C1 segment of cervical spinal cord (tissue), 14 donors: Measurements from ENCODE around the gene PISD.
A peak's percentile ranks its signal among the peaks of the same experiment; 100 is the strongest.

ENCODE experiments used
- DNase-seq, 14 donors: peaks; one replicate each; lab custom pipeline; 2025; lab: John Stamatoyannopoulos, UW

Gene PISD

DNA sequence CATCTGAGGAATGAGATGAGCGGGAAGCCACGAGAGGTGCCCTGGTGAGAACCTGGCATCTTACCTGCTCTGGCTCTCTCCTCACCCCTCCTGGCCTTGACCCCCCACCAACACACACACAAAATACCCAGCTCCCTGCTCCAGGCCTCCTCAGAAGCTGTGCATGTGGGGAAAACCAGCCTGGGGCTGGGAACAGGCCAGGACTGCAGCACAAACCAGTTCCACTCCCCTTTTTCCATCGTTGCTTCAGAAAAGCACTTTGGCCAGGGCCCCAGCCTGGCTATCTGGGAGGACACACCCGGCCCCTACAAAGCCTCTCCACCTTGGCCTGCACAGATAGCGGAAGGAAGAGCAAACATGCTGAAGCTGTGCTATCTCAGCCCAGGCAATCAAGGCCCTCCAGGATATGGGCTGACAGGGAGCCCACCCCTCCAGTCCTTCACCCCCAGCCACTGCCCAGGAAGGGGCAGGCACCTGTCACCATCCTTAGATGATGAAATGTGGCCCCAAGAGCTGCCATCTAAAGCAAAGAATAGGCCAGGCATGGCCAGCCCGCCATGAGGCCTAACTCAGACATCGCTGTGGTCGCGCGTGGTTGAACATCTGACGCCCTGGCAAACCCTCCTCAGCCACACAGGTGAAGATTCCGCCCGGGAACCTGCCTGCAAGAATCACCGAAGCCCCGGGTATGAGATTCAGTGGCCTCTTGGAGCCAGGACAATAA lies 35.4 kb downstream of the PISD start:
- DNase-seq: peak in 2 of 14 donors; percentile 77 to 96

- DNase-seq: peak in 12 of 14 donors; percentile 27 to 94 (median 48)
Measured at GRCh38 chr22:31625661-31626426, 36.2 kb downstream of the PISD start.

- peak in 2 of 14 donors; percentile 45 to 67 for DNase-seq
Measured at GRCh38 chr22:31625257-31625640, 36.8 kb downstream of the PISD start.

DNA sequence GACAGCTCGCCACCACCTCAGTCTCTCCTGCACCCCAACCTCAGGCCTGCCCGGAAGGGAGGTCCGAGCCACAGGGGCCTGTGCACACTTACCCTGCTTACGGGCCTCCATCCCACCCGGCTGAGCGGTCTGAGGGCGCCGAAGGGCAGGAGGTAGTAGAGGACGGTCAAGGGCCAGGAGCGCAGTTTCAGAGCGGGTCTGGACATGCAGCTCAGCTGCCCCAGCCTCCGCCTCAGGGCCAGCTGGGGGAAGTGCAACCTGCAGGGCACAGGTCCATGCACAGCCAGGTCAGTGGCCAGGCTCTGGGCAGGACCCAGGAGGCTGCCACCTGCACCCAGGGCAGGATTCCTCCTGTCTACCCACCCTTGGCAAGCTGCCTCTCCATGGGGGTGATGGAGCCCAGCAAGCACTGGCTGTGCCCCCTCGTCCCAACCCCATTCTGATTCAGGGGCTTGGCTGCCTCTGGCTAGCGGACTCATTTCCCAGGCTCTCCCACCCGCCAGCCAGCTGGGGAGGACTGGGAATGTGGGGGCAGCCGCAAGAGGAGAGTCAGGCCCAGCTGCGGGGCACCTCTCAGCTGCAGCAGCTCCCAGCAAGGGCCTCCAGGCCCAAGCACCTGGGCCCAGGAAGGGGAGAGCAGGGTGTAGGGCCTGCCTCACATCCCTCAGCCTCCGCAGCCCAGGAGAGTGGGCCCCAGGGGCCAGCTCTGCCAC lies 38.3 kb downstream of the PISD start:
- DNase-seq: peak in 2 of 14 donors; percentile 11 to 65

GRCh38 chr22:31622980-31623379 lies 39.0 kb downstream of the PISD start:
- DNase-seq: no peak

- no peak for DNase-seq
Measured at GRCh38 chr22:31621507-31622124, 40.4 kb downstream of the PISD start.

DNA sequence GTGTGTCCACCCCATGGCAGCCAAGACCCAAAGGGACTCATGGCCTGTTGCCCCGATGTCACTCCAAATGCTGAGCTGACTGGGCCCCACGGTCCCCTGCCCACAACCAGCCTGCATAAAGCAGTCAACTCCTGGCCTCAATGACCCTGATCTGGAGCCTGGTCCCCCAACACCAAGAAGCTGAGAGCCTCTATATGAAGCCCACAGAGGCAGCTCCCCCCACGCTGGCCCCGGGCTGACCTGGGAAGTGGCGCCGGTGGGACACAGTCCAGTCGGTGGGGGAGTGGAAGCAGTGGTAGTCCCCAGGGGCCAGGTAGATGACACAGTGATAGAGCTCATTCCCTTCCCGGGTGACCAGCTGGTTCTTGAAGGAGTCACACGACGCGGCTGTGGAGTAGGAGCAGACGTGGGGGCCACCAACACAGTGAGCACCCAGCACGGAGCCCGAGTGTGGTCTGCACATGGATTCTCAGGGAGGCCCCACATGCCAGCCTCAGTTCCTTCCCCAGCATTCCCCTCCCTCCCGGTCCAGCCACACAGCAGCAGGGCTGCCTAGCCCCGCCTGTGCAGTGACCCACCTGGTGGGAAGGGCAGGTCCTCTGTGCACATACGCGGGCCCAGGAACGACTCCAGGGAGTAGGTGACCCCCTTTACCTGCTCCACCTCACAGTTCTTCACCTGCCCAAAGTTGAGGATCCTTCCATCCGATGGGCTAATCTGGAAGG lies 41.1 kb downstream of the PISD start:
- no peak for DNase-seq

DNA sequence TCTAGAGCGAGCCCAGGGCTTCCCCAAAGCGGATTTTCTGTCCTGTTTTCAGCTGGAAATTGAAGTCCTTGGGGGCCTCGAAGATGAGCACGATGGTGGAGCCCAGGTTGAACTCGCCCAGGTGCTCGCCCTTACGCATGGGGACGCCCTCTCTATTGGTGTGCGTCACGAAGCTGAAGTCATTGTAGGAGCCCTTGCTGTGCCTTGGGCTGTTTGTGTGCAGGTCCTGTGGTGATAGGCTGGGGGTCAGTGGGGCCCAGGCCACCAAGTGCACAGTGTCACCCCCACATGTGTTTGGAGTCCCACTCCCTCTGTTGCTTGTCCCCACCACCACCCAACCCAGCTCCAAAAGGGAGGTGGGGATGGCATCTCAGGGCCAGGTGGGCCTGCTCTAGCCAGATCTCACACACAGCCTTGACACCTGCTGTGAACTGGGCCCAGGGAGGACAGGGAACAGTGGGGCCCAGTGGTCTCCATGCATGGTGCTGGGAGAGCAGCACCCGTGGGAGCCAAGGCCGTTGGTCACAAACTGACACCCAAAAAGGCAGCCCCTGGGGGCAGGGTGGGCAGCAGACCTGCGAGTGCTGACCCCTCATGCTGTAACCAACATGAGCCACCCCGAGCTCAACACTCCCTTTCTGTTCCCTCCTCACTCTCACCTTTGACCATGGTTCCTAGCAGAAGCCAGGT lies 42.3 kb downstream of the PISD start:
- no peak for DNase-seq

DNA sequence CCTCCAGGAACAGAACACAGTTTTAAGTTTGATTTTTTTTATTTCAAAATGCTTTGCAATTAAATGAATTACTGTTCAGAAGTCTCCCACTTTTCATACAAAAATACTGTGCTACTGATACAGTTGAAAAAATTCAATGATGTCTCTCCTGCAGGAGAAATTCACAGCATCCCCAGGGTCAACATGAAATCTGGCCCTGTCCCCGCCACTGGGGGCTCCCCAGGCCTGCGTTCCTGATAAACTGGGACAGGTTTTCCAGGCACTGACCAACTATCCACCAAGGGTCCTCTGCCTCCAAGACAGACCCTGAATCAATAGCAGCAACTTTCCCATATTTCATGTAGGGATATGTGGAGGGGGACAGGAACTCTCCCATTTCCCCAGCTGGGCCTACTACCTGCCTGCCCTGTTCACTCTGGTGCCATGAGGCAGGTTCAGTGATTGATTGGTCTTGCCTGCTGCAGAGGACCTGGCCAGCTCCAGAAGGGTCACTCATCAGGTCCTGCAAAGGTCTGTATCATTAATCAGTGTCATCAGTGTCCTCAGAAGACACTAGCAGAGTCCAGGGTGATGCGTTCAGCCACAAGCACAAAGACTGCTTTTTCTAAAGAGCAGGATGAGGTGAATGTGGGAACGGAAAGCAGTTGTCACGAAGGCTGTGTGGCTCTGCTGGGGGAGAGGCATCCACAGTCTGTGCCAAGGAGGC lies 43.4 kb downstream of the PISD start:
- DNase-seq: no peak

DNA sequence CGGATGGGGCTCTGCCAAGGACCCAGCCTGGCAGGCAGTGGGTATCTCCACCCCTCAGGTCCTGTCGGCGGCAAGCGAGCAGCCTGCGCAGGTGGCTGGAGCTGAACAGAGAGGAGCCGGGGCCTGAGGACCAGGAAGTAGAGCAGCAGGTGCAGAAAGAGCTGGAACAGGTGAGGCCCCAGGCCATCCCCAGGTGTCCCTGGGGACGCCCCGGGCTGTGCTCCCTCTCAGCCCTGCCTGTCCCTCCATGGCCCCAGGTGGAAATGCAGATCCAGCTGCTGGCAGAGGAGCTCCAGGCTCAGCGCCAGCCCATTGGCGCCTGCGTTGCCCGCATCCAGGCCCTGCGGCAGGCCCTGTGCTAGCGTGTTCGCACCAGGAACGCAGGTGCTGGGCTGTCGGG lies 44.0 kb downstream of the PISD start:
- peak in 1 of 14 donors; percentile 65 for DNase-seq

GRCh38 chr22:31616315-31616980 lies 45.6 kb downstream of the PISD start:
- no peak for DNase-seq

DNA sequence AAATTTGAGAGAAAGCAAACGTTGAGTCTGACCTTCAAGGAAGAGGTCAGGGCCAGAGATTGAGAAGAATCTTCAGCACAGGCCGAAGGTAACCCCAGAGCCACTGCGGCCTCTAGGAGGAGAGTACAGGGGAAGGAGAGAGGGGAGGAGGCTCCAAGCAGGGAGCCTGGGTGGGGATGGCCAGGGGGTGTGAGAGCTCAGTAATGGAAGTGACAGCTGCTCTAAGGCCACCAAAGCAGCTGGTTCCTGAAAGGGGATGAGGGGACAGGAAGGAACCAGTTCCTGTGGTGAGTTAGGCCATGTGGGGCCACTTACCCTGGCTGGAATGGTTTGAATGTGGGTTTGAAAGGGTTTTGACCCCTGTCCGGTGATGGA lies 46.1 kb downstream of the PISD start:
- DNase-seq: no peak

GRCh38 chr22:31615491-31615860 lies 46.5 kb downstream of the PISD start:
- peak in 1 of 14 donors; percentile 20 for DNase-seq

DNA sequence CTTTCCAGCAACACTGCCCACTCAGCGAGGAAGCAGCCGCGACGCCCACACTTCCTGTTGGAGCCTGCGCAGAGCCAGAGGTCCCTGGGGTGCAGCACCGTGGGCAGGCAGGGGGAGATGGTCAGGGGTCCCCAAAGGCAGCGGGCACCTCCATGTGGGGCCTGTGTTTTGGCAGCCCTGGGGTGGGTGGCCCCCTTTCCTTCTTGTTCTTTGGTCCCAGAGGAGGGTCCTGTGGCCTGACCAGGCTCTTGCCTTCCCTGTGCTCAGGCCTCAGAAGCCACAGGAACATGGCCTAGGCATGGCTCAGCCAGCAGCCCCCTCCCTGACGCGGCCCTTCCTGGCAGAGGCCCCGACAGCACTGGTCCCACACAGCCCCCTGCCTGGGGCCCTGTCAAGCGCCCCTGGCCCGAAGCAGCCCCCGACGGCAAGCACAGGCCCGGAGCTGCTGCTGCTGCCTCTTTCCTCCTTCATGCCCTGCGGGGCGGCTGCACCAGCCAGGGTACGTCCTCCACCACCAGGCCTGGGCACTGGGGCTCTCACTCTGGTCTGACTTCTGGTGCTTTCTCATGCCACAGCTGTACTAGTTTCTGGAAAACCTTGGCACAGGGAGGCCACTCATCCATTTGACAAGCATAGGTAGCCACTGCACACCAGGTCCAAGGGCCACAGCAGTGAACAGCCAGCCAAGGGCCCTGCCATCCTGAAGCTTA lies 47.1 kb downstream of the PISD start:
- DNase-seq: no peak

DNA sequence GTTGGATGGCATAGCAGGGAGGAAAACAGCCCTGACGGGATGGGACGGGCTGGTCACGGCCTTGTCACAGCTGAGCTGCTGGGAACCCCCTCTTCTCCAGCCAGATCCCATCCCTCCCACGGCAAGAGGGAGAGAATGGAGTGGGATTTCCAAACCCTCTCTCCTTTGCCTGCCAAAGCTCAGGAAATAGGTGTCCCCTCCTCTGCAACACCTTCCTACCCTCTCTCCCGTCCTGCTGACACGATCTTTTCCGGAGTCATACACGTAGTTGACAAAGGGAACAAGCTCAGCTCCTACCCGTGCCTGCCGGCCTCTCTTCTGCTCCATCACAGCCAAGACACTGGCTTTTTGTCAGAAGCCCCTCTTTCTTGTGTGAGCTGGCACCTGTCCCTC lies 48.1 kb downstream of the PISD start:
- no peak for DNase-seq

DNA sequence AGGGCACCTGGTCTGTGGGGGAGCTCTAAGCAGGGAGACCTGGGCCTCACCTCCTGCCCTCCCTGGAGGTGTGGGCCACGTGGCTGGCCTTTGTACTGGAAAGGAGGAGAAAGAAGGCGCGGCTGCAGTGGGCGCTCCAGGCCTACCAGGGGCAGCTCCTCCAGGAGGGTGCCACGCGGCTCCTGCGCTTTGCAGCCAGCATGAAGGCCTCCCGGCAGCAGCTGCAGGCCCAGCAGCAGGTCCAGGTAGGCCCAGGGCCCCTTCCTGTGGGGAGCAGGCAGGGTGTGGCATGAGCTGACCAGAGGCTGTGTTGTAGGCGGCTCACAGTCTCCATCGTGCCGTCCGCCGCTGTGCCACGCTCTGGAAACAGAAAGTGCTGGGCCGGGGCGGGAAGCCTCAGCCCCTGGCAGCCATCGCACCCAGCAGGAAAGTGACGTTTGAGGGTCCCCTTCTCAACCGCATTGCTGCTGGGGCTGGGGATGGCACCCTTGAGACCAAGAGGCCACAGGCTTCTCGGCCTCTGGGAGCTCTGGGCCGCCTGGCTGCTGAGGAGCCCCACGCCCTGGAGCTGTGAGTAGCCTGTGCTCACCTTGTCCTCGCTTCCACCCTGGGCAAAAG lies 48.6 kb downstream of the PISD start:
- no peak for DNase-seq

DNA sequence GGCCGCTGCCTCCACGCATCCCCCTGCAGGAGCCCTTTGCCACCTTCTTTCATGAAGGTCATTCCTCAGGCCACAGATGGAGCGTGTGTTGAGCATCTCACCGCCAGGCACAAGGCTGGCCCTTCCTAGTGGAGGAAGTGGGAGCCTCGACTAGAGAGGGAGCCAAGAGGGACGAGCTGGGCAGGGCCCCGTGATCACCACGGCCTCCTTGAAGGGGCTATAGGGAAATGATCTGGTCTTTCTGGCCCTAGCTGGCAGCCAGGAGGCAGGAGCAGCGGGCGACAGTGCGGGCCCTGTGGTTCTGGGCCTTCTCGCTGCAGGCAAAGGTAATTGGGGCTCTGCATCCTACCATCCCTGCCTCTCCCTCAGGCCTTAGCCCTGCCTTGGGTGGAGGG lies 49.1 kb downstream of the PISD start:
- DNase-seq: no peak

DNA sequence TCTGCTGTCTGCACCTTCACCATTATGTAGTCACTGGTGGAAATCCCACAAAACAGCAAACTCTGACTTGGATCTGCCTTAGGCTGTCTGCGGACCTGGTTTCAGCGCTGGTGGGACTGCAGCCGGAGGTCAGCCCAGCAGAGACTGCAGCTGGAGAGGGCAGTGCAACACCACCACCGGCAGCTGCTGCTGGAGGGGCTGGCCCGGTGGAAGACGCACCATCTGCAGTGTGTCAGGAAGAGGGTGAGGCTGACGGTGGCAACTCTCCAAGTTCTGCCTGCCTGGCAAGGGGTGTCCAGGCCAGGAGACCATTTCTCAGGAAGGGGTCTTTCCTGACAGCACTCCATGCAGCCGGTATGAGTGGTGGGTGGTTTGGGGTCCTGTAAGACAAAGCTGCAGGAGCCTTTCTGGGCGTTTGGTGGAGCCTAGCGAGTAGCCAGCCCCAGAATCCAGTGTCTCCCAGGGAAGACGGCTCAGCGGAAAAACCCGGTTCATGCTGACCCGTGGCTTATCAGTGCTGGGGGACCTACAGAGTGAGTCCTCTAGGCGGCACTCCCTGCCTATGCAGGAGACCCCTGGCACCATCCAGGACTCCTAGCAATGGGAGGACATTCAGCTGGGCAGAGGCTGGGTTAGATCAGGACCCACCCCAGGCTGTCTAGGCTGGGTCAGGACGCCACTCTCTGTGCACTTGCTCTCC lies 50.8 kb downstream of the PISD start:
- no peak for DNase-seq
